Measurements from ENCODE around the gene LRRC75A.
A peak's percentile ranks its signal among the peaks of the same experiment; 100 is the strongest.

The LRRC75A gene

GRCh38 chr17:16467044-16467443, 24.9 kb downstream of the LRRC75A start:
- H3K36me3 ChIP-seq (ENCODE audit: control insufficient read depth in 4 of 4, insufficient read depth in 4 of 4, low read length in 3 of 4): peaks cover 0 to 16% (median 4%) of the 10 kb centered on the region in 4 experiments
- H3K9me3 ChIP-seq (ENCODE audit: control extremely low read depth in 1 of 5, control insufficient read depth in 4 of 5, insufficient read depth in 2 of 5, low read depth in 1 of 5, low read length in 4 of 5): no peaks in the 10 kb centered on the region
- peaks cover 0 to 4% (median 0%) of the 10 kb centered on the region in 4 experiments for H3K4me1 ChIP-seq (ENCODE audit: control extremely low read depth in 1 of 4, control insufficient read depth in 4 of 4, insufficient read depth in 4 of 4, low read length in 3 of 4)
- CTCF ChIA-PET: interaction anchor here (0.8 to 4.1 kb wide), 4 partner anchors 14 to 103 kb away, joined by 3 to 19 read pairs (median 4); no protein-coding TSS in a partner anchor
- DNase-seq: no peak
- 98% methylated on average over 6 of the region's 6 CpGs for WGBS (ENCODE audit: insufficient coverage)
- H3K4me3 ChIP-seq (ENCODE audit: control insufficient read depth in 1 of 7, extremely low read depth in 1 of 7, insufficient read depth in 4 of 7, low read depth in 2 of 7, low read length in 6 of 7): no peak overlapping the region
- H3K27ac ChIP-seq (ENCODE audit: insufficient read depth in 1 of 2, low read depth in 1 of 2, low read length in 2 of 2, poor library complexity in 1 of 2, severe bottlenecking in 2 of 2): no peak overlapping the region
- no peaks in the 10 kb centered on the region for H3K27me3 ChIP-seq (replicated peaks in 2 of 5; ENCODE audit: control insufficient read depth in 4 of 5, insufficient read depth in 5 of 5, low read length in 4 of 5)
- POLR2A ChIA-PET: no interaction called here

- ChIA-PET CTCF (interaction anchor here (0.8 to 4.1 kb wide), 3 partner anchors 13 to 102 kb away, joined by 3 to 19 read pairs (median 4); no protein-coding TSS in a partner anchor), POLR2A (no interaction called here)
- Histone ChIP-seq H3K27ac (ENCODE audit: insufficient read depth in 1 of 2, low read depth in 1 of 2, low read length in 2 of 2, poor library complexity in 1 of 2, severe bottlenecking in 2 of 2) (no peak overlapping the region), H3K4me1 (ENCODE audit: control extremely low read depth in 1 of 4, control insufficient read depth in 4 of 4, insufficient read depth in 4 of 4, low read length in 3 of 4) (peaks cover 0 to 4% (median 0%) of the 10 kb centered on the region in 4 experiments), H3K27me3 (replicated peaks in 2 of 5; ENCODE audit: control insufficient read depth in 4 of 5, insufficient read depth in 5 of 5, low read length in 4 of 5) (no peaks in the 10 kb centered on the region), H3K9me3 (ENCODE audit: control extremely low read depth in 1 of 5, control insufficient read depth in 4 of 5, insufficient read depth in 2 of 5, low read depth in 1 of 5, low read length in 4 of 5) (no peaks in the 10 kb centered on the region), H3K4me3 (ENCODE audit: control insufficient read depth in 1 of 7, extremely low read depth in 1 of 7, insufficient read depth in 4 of 7, low read depth in 2 of 7, low read length in 6 of 7) (no peak overlapping the region), H3K36me3 (ENCODE audit: control insufficient read depth in 4 of 4, insufficient read depth in 4 of 4, low read length in 3 of 4) (peaks cover 0 to 21% (median 5%) of the 10 kb centered on the region in 4 experiments)
- DNase-seq: no peak
- WGBS (ENCODE audit: insufficient coverage): 92% methylated on average over 8 of the region's 9 CpGs
Observed at GRCh38 chr17:16466407-16466806, 25.6 kb downstream of the LRRC75A start.

- CTCF ChIA-PET: interaction anchor here (0.8 to 4.1 kb wide), 4 partner anchors 13 to 102 kb away, joined by 3 to 19 read pairs (median 4); no protein-coding TSS in a partner anchor
- WGBS (ENCODE audit: insufficient coverage): 96% methylated on average over 4 of the region's 4 CpGs
Observed at GRCh38 chr17:16465861-16466338, 26.1 kb downstream of the LRRC75A start.

GRCh38 chr17:16465052-16465312, 27.0 kb downstream of the LRRC75A start:
- Histone ChIP-seq H3K27me3 (replicated peaks in 2 of 5; ENCODE audit: control insufficient read depth in 4 of 5, insufficient read depth in 5 of 5, low read length in 4 of 5) (no peaks in the 10 kb centered on the region), H3K9me3 (ENCODE audit: control extremely low read depth in 1 of 5, control insufficient read depth in 4 of 5, insufficient read depth in 2 of 5, low read depth in 1 of 5, low read length in 4 of 5) (no peaks in the 10 kb centered on the region), H3K27ac (ENCODE audit: insufficient read depth in 1 of 2, low read depth in 1 of 2, low read length in 2 of 2, poor library complexity in 1 of 2, severe bottlenecking in 2 of 2) (no peak overlapping the region), H3K4me1 (ENCODE audit: control extremely low read depth in 1 of 4, control insufficient read depth in 4 of 4, insufficient read depth in 4 of 4, low read length in 3 of 4) (peaks cover 0 to 2% (median 0%) of the 10 kb centered on the region in 4 experiments), H3K36me3 (ENCODE audit: control insufficient read depth in 4 of 4, insufficient read depth in 4 of 4, low read length in 3 of 4) (peaks cover 0 to 27% (median 9%) of the 10 kb centered on the region in 4 experiments), H3K4me3 (ENCODE audit: control insufficient read depth in 1 of 7, extremely low read depth in 1 of 7, insufficient read depth in 4 of 7, low read depth in 2 of 7, low read length in 6 of 7) (no peak overlapping the region)
- CTCF ChIA-PET: interaction anchor here (0.9 to 4.1 kb wide), 3 partner anchors 12 to 57 kb away, joined by 3 to 19 read pairs (median 3); no protein-coding TSS in a partner anchor
- DNase-seq: no peak
- WGBS (ENCODE audit: insufficient coverage): 100% methylated on average over 3 of the region's 3 CpGs
- POLR2A ChIA-PET: interaction anchor here (0.6 kb wide), 1 partner anchor 52 kb away, joined by 8 read pairs; no protein-coding TSS in a partner anchor

More at GRCh38 chr17:16465861-16466338, 26.1 kb downstream of the LRRC75A start:
- Histone ChIP-seq H3K9me3 (ENCODE audit: control extremely low read depth in 1 of 5, control insufficient read depth in 4 of 5, insufficient read depth in 2 of 5, low read depth in 1 of 5, low read length in 4 of 5) (no peaks in the 10 kb centered on the region), H3K4me3 (ENCODE audit: control insufficient read depth in 1 of 7, extremely low read depth in 1 of 7, insufficient read depth in 4 of 7, low read depth in 2 of 7, low read length in 6 of 7) (no peak overlapping the region), H3K36me3 (ENCODE audit: control insufficient read depth in 4 of 4, insufficient read depth in 4 of 4, low read length in 3 of 4) (peaks cover 0 to 26% (median 7%) of the 10 kb centered on the region in 4 experiments), H3K27me3 (replicated peaks in 2 of 5; ENCODE audit: control insufficient read depth in 4 of 5, insufficient read depth in 5 of 5, low read length in 4 of 5) (no peaks in the 10 kb centered on the region), H3K27ac (ENCODE audit: insufficient read depth in 1 of 2, low read depth in 1 of 2, low read length in 2 of 2, poor library complexity in 1 of 2, severe bottlenecking in 2 of 2) (no peak overlapping the region), H3K4me1 (ENCODE audit: control extremely low read depth in 1 of 4, control insufficient read depth in 4 of 4, insufficient read depth in 4 of 4, low read length in 3 of 4) (peaks cover 0 to 4% (median 0%) of the 10 kb centered on the region in 4 experiments)
- POLR2A ChIA-PET: no interaction called here
- DNase-seq: no peak

GRCh38 chr17:16464303-16465051, 27.5 kb downstream of the LRRC75A start:
- CTCF ChIA-PET: interaction anchor here (0.9 to 4.1 kb wide), 5 partner anchors 12 to 57 kb away, joined by 3 to 19 read pairs (median 3); no protein-coding TSS in a partner anchor
- POLR2A ChIA-PET: interaction anchor here (0.6 kb wide), 1 partner anchor 51 kb away, joined by 8 read pairs; no protein-coding TSS in a partner anchor
- Histone ChIP-seq H3K27ac (ENCODE audit: insufficient read depth in 1 of 2, low read depth in 1 of 2, low read length in 2 of 2, poor library complexity in 1 of 2, severe bottlenecking in 2 of 2) (no peak overlapping the region), H3K9me3 (ENCODE audit: control extremely low read depth in 1 of 5, control insufficient read depth in 4 of 5, insufficient read depth in 2 of 5, low read depth in 1 of 5, low read length in 4 of 5) (no peaks in the 10 kb centered on the region), H3K27me3 (replicated peaks in 2 of 5; ENCODE audit: control insufficient read depth in 4 of 5, insufficient read depth in 5 of 5, low read length in 4 of 5) (no peaks in the 10 kb centered on the region), H3K4me3 (ENCODE audit: control insufficient read depth in 1 of 7, extremely low read depth in 1 of 7, insufficient read depth in 4 of 7, low read depth in 2 of 7, low read length in 6 of 7) (no peak overlapping the region), H3K4me1 (ENCODE audit: control extremely low read depth in 1 of 4, control insufficient read depth in 4 of 4, insufficient read depth in 4 of 4, low read length in 3 of 4) (no peaks in the 10 kb centered on the region), H3K36me3 (ENCODE audit: control insufficient read depth in 4 of 4, insufficient read depth in 4 of 4, low read length in 3 of 4) (peaks cover 0 to 27% (median 9%) of the 10 kb centered on the region in 4 experiments)
- 99% methylated on average over 8 of the region's 12 CpGs for WGBS (ENCODE audit: insufficient coverage)
- no peak for DNase-seq

- CTCF ChIA-PET: interaction anchor here (0.6 to 4.1 kb wide), 8 partner anchors 11 to 58 kb away, joined by 3 to 22 read pairs (median 4); no protein-coding TSS in a partner anchor
- Histone ChIP-seq H3K9me3 (ENCODE audit: control extremely low read depth in 1 of 5, control insufficient read depth in 4 of 5, insufficient read depth in 2 of 5, low read depth in 1 of 5, low read length in 4 of 5) (no peaks in the 10 kb centered on the region), H3K4me1 (ENCODE audit: control extremely low read depth in 1 of 4, control insufficient read depth in 4 of 4, insufficient read depth in 4 of 4, low read length in 3 of 4) (no peaks in the 10 kb centered on the region), H3K27me3 (replicated peaks in 2 of 5; ENCODE audit: control insufficient read depth in 4 of 5, insufficient read depth in 5 of 5, low read length in 4 of 5) (no peaks in the 10 kb centered on the region), H3K36me3 (ENCODE audit: control insufficient read depth in 4 of 4, insufficient read depth in 4 of 4, low read length in 3 of 4) (peaks cover 0 to 27% (median 9%) of the 10 kb centered on the region in 4 experiments), H3K27ac (ENCODE audit: insufficient read depth in 1 of 2, low read depth in 1 of 2, low read length in 2 of 2, poor library complexity in 1 of 2, severe bottlenecking in 2 of 2) (no peak overlapping the region), H3K4me3 (ENCODE audit: control insufficient read depth in 1 of 7, extremely low read depth in 1 of 7, insufficient read depth in 4 of 7, low read depth in 2 of 7, low read length in 6 of 7) (no peak overlapping the region)
- peak in 2 of 3 donors; percentile 34 to 37 for DNase-seq
- POLR2A ChIA-PET: no interaction called here
- WGBS (ENCODE audit: insufficient coverage): 97% methylated on average over 7 of the region's 13 CpGs
Observed at GRCh38 chr17:16463358-16464302, 28.4 kb downstream of the LRRC75A start.
